ENCODE measurements around the gene ERAL1.

Gene ERAL1

DNA sequence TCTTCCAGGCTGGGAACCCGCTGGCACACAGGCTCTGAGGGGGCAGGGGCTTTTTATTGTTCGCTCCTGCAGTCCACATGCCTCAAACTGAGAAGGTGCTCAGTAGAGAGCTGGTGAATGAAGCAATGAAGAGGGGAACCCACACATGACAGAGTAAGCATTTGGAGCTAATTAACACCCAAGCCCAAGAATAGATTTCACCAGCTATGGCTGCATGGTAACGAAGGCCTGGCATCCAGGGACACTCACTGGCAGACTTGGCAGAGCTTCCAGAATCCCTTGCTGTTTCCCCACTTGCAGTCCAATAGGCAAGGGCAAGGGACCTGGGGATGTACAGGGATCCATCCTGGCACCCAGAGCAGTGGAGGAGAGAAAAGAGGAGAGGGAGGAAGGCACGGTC lies 30.5 kb downstream of the ERAL1 start:
- TF ChIP-seq, protein P1, sequence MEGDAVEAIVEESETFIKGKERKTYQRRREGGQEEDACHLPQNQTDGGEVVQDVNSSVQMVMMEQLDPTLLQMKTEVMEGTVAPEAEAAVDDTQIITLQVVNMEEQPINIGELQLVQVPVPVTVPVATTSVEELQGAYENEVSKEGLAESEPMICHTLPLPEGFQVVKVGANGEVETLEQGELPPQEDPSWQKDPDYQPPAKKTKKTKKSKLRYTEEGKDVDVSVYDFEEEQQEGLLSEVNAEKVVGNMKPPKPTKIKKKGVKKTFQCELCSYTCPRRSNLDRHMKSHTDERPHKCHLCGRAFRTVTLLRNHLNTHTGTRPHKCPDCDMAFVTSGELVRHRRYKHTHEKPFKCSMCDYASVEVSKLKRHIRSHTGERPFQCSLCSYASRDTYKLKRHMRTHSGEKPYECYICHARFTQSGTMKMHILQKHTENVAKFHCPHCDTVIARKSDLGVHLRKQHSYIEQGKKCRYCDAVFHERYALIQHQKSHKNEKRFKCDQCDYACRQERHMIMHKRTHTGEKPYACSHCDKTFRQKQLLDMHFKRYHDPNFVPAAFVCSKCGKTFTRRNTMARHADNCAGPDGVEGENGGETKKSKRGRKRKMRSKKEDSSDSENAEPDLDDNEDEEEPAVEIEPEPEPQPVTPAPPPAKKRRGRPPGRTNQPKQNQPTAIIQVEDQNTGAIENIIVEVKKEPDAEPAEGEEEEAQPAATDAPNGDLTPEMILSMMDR (IDR thresholded peaks at IDR 0.05; ENCODE audit: insufficient read depth, low read depth, low read length, missing control alignments), result no peak
- no peak for DNase-seq (ENCODE audit: low read depth)
- no peak overlapping the region for H3K4me3 ChIP-seq (ENCODE audit: low read depth, low read length)

DNA sequence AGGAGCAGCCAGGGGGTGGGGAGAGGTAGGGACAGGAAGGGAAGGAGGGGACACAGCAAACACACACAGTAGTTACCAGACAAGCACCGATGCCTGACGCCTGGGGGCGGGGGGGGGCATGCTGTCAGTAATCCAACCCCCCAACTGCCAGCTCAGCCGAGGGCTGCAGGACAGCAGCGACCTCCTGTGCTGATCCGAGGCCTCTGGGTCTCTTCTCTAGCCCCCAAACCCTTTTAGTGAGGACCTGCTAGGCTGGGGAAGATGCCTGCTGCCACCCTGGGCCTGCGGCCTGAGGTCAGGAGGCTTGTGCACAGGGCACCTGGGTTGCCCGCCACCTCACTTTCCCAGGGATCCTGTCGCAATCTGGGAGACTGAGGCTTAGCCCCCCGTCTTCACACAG lies 31.1 kb downstream of the ERAL1 start:
- H3K4me3 ChIP-seq (ENCODE audit: low read depth, low read length), result no peak overlapping the region
- TF ChIP-seq, protein P1 (IDR thresholded peaks at IDR 0.05; ENCODE audit: insufficient read depth, low read depth, low read length, missing control alignments), result no peak
- no peak for DNase-seq (ENCODE audit: low read depth)

DNA sequence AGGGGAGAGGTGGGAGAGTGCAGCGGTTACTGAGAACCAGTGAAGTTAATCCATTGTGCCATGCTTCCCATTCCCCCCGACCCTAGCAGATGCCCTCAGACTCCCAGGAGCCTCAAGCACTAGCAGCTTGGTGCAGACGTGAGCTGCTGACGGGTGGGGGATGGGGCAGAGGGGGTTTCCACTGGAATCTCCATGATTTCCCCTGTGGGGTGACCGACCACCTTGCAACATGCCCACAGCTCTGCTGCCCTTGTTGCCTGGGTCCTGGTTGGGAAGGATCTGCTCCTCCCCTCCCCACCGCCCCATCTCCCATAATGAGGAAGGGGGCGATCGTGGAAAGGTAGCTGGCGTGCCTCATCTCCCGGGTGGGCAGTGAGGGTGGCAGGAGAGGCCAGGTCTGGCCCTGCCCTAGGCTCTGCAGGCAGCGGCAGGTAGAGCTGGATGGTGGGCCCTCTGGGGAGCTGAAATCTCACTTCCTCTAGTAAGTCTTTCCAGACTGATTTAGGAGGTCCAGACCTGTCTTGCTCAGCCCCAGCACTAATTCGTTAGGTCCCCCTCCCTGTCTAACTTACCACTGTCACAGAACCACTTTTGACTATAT lies 33.2 kb downstream of the ERAL1 start:
- TF ChIP-seq, protein P1 (IDR thresholded peaks at IDR 0.05; ENCODE audit: insufficient read depth, low read depth, low read length, missing control alignments), result no peak
- no peak overlapping the region for H3K4me3 ChIP-seq (ENCODE audit: low read depth, low read length)

DNA sequence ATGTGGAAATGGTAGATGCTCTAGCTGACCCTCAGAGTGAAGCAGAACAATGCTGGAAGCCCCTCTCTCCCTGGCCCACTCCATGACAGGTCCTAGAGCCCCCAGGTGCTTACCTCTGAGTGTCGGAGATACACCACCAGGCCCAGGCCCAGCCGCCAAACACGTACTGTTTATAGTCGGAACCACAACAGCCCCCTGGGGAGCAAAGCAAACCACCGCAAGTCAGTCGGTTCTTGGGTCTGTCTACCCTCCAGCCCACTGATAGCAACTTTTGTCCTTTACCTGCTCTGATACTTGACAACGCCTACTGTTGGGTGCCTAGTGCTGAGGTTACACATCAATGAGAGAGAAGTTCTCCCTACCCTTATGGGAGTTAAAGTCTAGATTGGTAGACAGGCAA lies 34.0 kb downstream of the ERAL1 start:
- TF ChIP-seq, protein P1 (IDR thresholded peaks at IDR 0.05; ENCODE audit: insufficient read depth, low read depth, low read length, missing control alignments), result no peak
- DNase-seq (ENCODE audit: low read depth), result no peak
- no peak overlapping the region for H3K4me3 ChIP-seq (ENCODE audit: low read depth, low read length)

More for the DNA sequence above, 33.2 kb downstream of the ERAL1 start:
- peak; percentile 44 for DNase-seq (ENCODE audit: low read depth)

DNA sequence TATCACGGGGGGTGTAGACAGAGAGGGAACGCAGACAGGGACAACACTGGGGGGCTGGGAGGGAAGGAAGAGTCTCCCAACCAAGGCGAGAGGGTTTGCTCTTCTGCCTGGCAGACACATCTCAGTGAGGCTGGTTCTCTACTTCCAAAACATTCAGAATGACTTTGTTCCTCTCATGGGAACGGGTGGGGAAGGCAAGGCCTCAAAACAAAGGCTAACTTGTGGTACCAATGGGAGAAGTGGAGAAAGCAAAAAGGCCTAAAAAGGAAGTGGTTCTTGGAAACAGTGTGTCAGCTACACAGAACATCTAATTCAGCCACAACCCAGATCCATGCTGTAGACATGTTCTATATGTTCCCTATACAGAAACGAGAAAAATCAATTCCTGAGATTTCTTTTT lies 35.2 kb downstream of the ERAL1 start:
- no peak for DNase-seq (ENCODE audit: low read depth)
- H3K4me3 ChIP-seq (ENCODE audit: low read depth, low read length), result no peak overlapping the region
- TF ChIP-seq, protein P1 (IDR thresholded peaks at IDR 0.05; ENCODE audit: insufficient read depth, low read depth, low read length, missing control alignments), result no peak

DNA sequence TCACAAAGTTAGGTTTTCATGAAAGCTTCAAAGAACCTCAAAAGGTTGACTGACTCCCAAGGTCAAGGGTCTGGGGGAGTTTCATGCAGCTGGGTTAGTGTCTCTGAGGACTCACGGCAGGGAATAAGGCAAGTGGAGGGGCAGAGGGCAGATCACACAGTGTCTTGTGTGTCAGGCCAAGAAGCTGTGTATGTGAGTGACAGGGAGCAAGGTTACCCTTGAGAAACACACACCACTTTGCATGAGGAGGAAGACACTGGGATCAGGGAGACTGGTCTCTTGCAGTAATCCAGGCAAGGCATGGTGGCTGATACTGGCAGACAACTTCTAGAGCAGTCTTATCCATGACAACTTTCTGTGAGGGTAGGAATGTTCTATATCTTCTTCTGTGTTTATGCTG lies 36.4 kb downstream of the ERAL1 start:
- H3K4me3 ChIP-seq (ENCODE audit: low read depth, low read length), result no peak overlapping the region
- no peak for DNase-seq (ENCODE audit: low read depth)
- TF ChIP-seq, protein P1 (IDR thresholded peaks at IDR 0.05; ENCODE audit: insufficient read depth, low read depth, low read length, missing control alignments), result no peak

DNA sequence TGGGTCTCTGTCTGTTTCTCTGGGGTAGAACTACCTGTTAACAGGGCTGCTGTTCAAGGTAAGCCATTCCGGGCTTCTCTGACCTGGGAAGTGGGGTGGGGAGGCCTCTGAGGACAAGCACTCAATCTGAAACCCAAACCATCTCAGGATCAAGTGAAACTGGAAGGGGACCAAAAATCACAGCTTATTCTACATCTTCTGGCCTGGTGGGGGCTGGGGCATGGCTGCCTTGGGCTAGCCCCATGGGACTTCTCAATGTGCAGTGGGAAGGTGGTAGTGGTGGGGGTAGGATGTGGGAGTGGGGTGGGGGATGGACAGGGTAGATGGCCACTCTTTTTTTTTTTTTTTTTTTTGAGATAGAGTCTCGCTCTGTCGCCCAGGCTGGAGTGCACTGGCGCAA lies 37.2 kb downstream of the ERAL1 start:
- peak; percentile 89 for DNase-seq (ENCODE audit: low read depth)
- TF ChIP-seq, protein P1 (IDR thresholded peaks at IDR 0.05; ENCODE audit: insufficient read depth, low read depth, low read length, missing control alignments), result no peak
- H3K4me3 ChIP-seq (ENCODE audit: low read depth, low read length), result no peak overlapping the region

DNA sequence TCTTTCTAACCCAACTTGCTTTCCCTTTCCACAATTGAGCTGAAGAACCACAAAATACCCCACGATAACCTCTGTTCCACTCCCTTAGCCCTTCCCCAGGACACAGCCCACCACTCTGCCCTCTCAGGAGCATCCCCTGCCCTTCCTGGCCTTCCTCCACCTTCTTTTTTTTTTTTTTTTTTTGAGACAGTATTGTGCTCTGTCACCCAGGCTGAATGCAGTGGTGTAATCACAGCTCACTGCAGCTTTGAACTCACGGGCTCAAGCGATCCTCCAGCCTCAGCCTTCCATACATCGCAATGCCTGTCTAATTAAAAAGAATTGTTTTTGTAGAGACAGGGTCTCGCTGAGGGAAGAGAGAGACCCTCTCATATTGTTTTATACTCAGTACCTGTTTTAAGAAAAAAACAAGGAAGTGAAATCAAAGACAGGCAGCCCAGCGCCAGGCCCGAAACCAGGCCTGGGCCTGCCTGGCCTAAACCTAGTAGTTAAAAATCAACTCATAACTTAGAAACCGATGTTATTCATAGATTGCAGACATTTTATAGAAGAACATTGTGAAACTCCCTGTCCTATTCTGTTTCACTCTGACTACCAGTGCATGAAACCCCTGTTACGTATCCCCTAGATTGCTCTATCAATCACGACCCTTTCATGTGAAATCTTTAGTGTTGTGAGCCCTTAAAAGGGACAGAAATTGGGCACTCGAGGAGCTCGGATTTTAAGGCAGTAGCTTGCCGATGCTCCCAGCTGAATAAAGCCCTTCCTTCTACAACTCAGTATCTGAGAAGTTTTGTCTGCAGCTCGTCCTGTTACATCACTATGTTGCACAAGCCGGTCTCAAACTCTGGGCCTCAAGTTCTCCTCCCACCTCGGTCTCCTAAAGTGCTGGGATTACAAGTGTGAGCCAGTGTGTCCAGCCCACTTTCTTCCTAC lies 38.7 kb downstream of the ERAL1 start:
- peak; percentile 93 for DNase-seq (ENCODE audit: low read depth)
- peak overlapping the region; percentile 3; the same call in 1 of the 2 replicates for H3K4me3 ChIP-seq (ENCODE audit: low read depth, low read length)
